ENCODE results near the gene OGA.

DNA sequence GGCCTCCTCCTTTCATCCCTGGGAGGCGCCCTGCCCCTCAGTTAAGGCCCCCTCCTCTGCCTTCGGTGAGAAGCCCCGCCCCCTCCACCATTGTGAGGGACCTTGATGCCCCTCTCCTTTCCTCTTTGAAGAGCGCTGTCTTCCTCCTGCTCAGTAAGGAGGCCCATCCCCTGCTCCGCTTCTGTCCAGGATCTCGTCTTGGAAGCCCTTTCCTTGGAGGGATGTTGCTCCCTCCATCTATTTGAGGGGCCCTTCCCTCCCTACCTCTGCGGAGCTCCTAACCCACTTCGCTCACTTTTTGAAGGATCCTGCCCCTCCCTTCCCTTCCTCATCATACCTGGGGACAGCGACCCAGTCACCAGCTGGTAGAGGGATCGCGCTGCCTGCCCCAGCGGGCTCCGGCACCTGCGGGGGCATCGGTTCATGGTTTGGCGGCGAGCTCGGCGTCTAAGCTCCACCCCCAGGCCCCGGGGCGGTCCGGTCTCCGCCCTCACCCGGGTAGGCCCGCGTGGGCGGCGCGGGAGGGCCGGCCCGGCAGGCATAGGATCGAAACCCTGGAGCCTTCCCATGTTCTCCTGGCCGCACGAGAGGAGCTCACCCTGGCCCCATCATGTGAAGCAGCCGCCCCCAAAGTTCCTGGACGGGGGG, 21.3 kb upstream of the OGA start:
- TF ChIP-seq, protein P1, sequence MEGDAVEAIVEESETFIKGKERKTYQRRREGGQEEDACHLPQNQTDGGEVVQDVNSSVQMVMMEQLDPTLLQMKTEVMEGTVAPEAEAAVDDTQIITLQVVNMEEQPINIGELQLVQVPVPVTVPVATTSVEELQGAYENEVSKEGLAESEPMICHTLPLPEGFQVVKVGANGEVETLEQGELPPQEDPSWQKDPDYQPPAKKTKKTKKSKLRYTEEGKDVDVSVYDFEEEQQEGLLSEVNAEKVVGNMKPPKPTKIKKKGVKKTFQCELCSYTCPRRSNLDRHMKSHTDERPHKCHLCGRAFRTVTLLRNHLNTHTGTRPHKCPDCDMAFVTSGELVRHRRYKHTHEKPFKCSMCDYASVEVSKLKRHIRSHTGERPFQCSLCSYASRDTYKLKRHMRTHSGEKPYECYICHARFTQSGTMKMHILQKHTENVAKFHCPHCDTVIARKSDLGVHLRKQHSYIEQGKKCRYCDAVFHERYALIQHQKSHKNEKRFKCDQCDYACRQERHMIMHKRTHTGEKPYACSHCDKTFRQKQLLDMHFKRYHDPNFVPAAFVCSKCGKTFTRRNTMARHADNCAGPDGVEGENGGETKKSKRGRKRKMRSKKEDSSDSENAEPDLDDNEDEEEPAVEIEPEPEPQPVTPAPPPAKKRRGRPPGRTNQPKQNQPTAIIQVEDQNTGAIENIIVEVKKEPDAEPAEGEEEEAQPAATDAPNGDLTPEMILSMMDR (IDR thresholded peaks at IDR 0.05): no peak
- no peak for TF ChIP-seq EZH2 (IDR thresholded peaks at IDR 0.05; ENCODE audit: borderline replicate concordance, insufficient read depth, low read depth, low read length, poor library complexity, severe bottlenecking)

Data from B cell (primary cell).